ENCODE measurements around the gene NT5DC1.

DNA sequence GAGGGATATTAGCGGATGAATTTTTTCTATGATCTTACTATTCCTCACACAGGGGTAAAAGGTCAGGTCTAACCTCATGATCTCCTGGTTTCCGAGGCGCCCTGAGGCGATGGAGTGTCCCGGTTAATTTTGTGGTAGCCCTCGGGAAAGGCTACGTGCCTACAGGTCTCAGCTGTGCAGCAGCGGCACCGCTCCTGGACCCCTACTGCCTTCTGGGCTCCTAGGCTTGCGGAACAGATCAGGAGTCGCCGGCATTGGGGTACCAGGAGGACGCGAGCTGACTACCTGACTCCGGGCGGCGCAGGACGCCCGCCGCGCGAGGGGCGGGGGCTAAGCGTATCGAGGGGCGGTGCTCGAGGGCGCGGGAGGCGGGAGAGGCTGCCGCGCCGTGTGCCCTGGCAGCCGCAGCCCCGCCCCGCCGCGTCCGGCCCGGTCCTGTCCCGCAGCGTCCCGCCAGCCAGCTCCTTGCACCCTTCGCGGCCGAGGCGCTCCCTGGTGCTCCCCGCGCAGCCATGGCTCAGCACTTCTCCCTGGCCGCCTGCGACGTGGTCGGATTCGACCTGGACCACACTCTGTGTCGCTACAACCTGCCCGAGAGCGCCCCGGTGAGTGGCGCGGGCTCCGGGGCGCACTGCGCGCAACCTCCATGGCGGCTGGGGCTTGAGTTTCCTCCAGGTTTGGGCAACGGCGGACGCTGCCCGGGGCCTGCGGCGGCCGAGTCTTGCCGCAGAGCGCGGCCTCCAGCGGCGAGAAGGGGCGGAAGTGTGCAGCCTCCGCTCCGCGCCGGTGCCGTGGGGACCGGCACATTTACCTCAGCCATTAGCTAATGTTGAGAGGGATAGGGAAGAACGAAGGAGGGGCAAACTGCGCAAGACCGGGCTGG, at the start of gene NT5DC1:
- TF ChIP-seq, protein P1, sequence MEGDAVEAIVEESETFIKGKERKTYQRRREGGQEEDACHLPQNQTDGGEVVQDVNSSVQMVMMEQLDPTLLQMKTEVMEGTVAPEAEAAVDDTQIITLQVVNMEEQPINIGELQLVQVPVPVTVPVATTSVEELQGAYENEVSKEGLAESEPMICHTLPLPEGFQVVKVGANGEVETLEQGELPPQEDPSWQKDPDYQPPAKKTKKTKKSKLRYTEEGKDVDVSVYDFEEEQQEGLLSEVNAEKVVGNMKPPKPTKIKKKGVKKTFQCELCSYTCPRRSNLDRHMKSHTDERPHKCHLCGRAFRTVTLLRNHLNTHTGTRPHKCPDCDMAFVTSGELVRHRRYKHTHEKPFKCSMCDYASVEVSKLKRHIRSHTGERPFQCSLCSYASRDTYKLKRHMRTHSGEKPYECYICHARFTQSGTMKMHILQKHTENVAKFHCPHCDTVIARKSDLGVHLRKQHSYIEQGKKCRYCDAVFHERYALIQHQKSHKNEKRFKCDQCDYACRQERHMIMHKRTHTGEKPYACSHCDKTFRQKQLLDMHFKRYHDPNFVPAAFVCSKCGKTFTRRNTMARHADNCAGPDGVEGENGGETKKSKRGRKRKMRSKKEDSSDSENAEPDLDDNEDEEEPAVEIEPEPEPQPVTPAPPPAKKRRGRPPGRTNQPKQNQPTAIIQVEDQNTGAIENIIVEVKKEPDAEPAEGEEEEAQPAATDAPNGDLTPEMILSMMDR (IDR thresholded peaks at IDR 0.05; ENCODE audit: insufficient read depth, low read depth, low read length): no peak
- TF ChIP-seq EZH2 (IDR thresholded peaks at IDR 0.05; ENCODE audit: insufficient read depth, low read length): no peak

Data from astrocyte (in vitro differentiated cells and primary cell).